Parathyroid adenoma (tissue), 2 donors: Measurements from ENCODE around the gene C4orf50.

Experiments used
- H2AFZ ChIP-seq: fragments of 300-600 bp; sonication (generic); one replicate; pipeline ENCODE4 v1.7.0; 2017; ENCODE audit warnings: antibody characterized with exemption, mild to moderate bottlenecking
- H3K27ac ChIP-seq: fragments of 300-600 bp; sonication (generic); one replicate; pipeline ENCODE4 v1.7.0; 2017
- H3K27me3 ChIP-seq: fragments of 300-600 bp; sonication (generic); one replicate; pipeline ENCODE4 v1.7.0; 2017; ENCODE audit warnings: low read length; ENCODE audit not compliant: control insufficient read depth, insufficient read depth
- H3K36me3 ChIP-seq: fragments of 300-600 bp; sonication (generic); one replicate; pipeline ENCODE4 v1.7.0; 2017; ENCODE audit warnings: low read length; ENCODE audit not compliant: control insufficient read depth, insufficient read depth
- H3K4me1 ChIP-seq: fragments of 300-600 bp; sonication (generic); one replicate; pipeline ENCODE4 v1.7.0; 2017; ENCODE audit warnings: control low read depth
- H3K4me2 ChIP-seq: fragments of 300-600 bp; sonication (generic); one replicate; pipeline ENCODE4 v1.7.0; 2017; ENCODE audit warnings: low read length
- H3K4me3 ChIP-seq: fragments of 300-600 bp; sonication (generic); one replicate; pipeline ENCODE4 v1.7.0; 2017; ENCODE audit warnings: low read depth, low read length
- H3K79me2 ChIP-seq: fragments of 300-600 bp; sonication (generic); one replicate; pipeline ENCODE4 v1.7.0; 2017; ENCODE audit warnings: control low read depth
- H3K9ac ChIP-seq: fragments of 300-600 bp; sonication (generic); one replicate; pipeline ENCODE4 v1.7.0; 2017; ENCODE audit warnings: mild to moderate bottlenecking
- H3K9me3 ChIP-seq: fragments of 300-600 bp; sonication (generic); one replicate; pipeline ENCODE4 v1.7.0; 2017; ENCODE audit warnings: low read length; ENCODE audit not compliant: control insufficient read depth
- CTCF ChIP-seq: fragments of 300-600 bp; sonication (generic); IDR thresholded peaks from one replicate; pipeline ENCODE4 v1.7.0; 2017; ENCODE audit warnings: antibody characterized with exemption, mild to moderate bottlenecking
- donor health status: primary hyperparathyroidism.

C4orf50 gene

DNA sequence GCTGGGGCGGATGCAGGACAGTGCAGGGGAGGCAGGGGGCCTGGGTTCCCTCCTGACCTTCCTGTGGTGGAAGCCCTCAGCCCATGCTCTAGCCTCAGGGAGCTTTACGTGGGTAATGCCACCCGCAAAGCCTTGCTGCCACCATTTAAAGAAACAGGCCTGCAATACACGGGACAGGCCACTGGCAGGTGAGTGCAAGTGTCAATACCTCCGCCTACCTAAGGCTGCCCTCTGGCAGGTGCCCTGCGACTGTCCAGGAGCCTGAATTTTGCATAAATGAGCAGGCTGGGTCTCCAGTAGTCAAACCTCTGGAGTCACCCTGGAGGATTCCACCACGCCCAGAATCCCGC lies 131.2 kb downstream of the C4orf50 start:
- Histone ChIP-seq H3K9me3 (no peaks in the 10 kb centered on the region), H3K9ac (no peak overlapping the region), H3K27me3 (peaks cover 5% of the 10 kb centered on the region), H3K4me2 (no peak overlapping the region), H3K4me1 (no peaks in the 10 kb centered on the region), H2AFZ (no peak overlapping the region), H3K27ac (no peak overlapping the region), H3K4me3 (no peak overlapping the region), H3K36me3 (no peaks in the 10 kb centered on the region), H3K79me2 (no peaks in the 10 kb centered on the region)
- no peak for TF ChIP-seq CTCF

DNA sequence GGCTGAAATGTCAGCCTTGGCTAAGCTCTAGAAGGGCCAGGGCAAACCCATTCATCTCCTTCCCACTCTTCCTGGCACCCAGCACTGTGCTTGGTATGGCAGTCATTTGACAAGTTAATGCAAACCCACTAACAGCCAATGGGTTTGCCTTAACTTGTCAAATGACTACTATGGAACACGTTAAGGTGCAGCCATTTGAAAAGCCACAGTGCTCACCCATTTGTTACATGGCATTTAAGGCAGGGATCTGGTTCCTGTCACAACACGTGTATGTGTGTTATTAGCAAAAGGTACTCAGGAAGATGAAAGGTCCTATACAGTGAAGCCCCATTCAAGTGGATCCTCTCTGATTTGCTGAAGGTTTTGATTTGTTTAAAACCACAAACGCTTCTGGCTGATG lies 132.5 kb downstream of the C4orf50 start:
- H3K4me3 ChIP-seq: no peak overlapping the region
- no peak overlapping the region for H2AFZ ChIP-seq
- H3K9me3 ChIP-seq: no peaks in the 10 kb centered on the region
- no peaks in the 10 kb centered on the region for H3K27me3 ChIP-seq
- TF ChIP-seq CTCF: no peak
- H3K9ac ChIP-seq: no peak overlapping the region
- H3K79me2 ChIP-seq: no peaks in the 10 kb centered on the region
- H3K4me1 ChIP-seq: no peaks in the 10 kb centered on the region
- H3K4me2 ChIP-seq: no peak overlapping the region
- H3K27ac ChIP-seq: no peak overlapping the region
- no peaks in the 10 kb centered on the region for H3K36me3 ChIP-seq

GRCh38 chr4:5884796-5885195 lies 133.4 kb downstream of the C4orf50 start:
- Histone ChIP-seq H3K27ac (no peak overlapping the region), H3K79me2 (no peaks in the 10 kb centered on the region), H3K9ac (no peak overlapping the region), H3K4me1 (no peaks in the 10 kb centered on the region), H3K9me3 (no peaks in the 10 kb centered on the region), H2AFZ (no peak overlapping the region), H3K27me3 (no peaks in the 10 kb centered on the region), H3K36me3 (no peaks in the 10 kb centered on the region), H3K4me3 (no peak overlapping the region), H3K4me2 (no peak overlapping the region)
- TF ChIP-seq CTCF: no peak

- H3K4me2 ChIP-seq: no peak overlapping the region
- no peak for TF ChIP-seq CTCF
- H2AFZ ChIP-seq: no peak overlapping the region
- H3K79me2 ChIP-seq: no peaks in the 10 kb centered on the region
- no peak overlapping the region for H3K4me3 ChIP-seq
- H3K36me3 ChIP-seq: no peaks in the 10 kb centered on the region
- no peaks in the 10 kb centered on the region for H3K4me1 ChIP-seq
- H3K9ac ChIP-seq: no peak overlapping the region
- H3K27ac ChIP-seq: no peak overlapping the region
- no peaks in the 10 kb centered on the region for H3K27me3 ChIP-seq
- no peaks in the 10 kb centered on the region for H3K9me3 ChIP-seq
These were observed 134.3 kb downstream of the C4orf50 start for GRCh38 chr4:5883916-5884315.

DNA sequence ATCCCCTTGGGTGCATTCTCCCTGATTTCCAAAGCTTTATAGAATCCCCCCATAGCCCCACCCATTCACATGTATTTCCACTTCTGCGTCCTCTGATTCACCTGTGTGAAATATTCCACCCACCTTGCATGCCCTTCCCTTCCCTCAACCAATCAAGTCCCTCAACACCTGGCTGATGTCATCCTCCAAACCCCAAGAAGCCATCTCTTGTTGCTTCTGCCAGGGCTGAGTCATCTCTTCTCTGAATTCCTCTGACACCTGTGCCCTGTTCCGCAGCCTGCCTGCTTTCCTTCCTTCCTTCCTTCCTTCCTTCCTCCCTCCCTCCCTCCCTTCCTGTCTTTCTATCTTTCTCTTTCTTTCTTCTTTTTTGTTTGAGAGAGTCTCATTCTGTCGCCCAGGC lies 135.3 kb downstream of the C4orf50 start:
- H3K4me2 ChIP-seq: no peak overlapping the region
- H3K9me3 ChIP-seq: no peaks in the 10 kb centered on the region
- no peaks in the 10 kb centered on the region for H3K27me3 ChIP-seq
- no peak overlapping the region for H2AFZ ChIP-seq
- H3K36me3 ChIP-seq: no peaks in the 10 kb centered on the region
- H3K9ac ChIP-seq: no peak overlapping the region
- no peaks in the 10 kb centered on the region for H3K4me1 ChIP-seq
- no peak overlapping the region for H3K27ac ChIP-seq
- no peak for TF ChIP-seq CTCF
- H3K4me3 ChIP-seq: no peak overlapping the region
- no peaks in the 10 kb centered on the region for H3K79me2 ChIP-seq
